Activated naive CD4-positive, alpha-beta T cell treated with anti-CD3 and anti-CD28 coated beads for 36 hours (primary cell): ENCODE results near the gene COP1. TPM values are rescaled to one million over a fixed set of nuclear protein-coding genes. Genes with fewer than 3 reads are reported as not detected.
A peak's percentile ranks its signal among the peaks of the same experiment; 100 is the strongest.
"Not testable (repeated sequence)": the region's sequence is repeated elsewhere in the genome, so short reads cannot be mapped to it uniquely, and the experiment has no call there.

ENCODE experiments used
- CTCF ChIA-PET: fragments of 350-600 bp; sonication (Branson Sonifier 250); formaldehyde crosslinking; loops from one replicate; lab custom pipeline; 2021; ENCODE audit warnings: antibody characterized with exemption; lab: Charles Lee
- DNase-seq: peaks from one replicate; pipeline ENCODE4 v3.0.0-alpha.2; 2020
- H3K27ac Mint-ChIP-seq: one replicate; pipeline ENCODE4 v1.8.0; 2021; ENCODE audit warnings: mild to moderate bottlenecking, mixed read lengths
- H3K27me3 Mint-ChIP-seq: one replicate; pipeline ENCODE4 v1.8.0; 2021; ENCODE audit warnings: low read depth, mixed read lengths
- H3K36me3 Mint-ChIP-seq: one replicate; pipeline ENCODE4 v1.8.0; 2021; ENCODE audit warnings: low read depth, mixed read lengths
- H3K4me1 Mint-ChIP-seq: one replicate; pipeline ENCODE4 v1.8.0; 2021; ENCODE audit warnings: low read depth, mixed read lengths
- H3K4me3 Mint-ChIP-seq: one replicate; pipeline ENCODE4 v1.8.0; 2021; ENCODE audit warnings: mild to moderate bottlenecking, moderate library complexity, mixed read lengths
- H3K9me3 Mint-ChIP-seq: one replicate; pipeline ENCODE4 v1.8.0; 2021; ENCODE audit warnings: mixed read lengths
- intact Hi-C: fragments of 100-400 bp; cut with micrococcal nuclease; formaldehyde crosslinking; loops from one replicate; pipeline ENCODE4 v1.15.1; 2023
- total RNA-seq, 2 experiments: library from RNA; stranded (reverse); gene quantifications; one replicate each; pipeline ENCODE4 v1.2.3, GENCODE V29; 2021

The COP1 gene
- 10 to 100 TPM; 37.4 to 37.6 TPM for total RNA-seq

DNA sequence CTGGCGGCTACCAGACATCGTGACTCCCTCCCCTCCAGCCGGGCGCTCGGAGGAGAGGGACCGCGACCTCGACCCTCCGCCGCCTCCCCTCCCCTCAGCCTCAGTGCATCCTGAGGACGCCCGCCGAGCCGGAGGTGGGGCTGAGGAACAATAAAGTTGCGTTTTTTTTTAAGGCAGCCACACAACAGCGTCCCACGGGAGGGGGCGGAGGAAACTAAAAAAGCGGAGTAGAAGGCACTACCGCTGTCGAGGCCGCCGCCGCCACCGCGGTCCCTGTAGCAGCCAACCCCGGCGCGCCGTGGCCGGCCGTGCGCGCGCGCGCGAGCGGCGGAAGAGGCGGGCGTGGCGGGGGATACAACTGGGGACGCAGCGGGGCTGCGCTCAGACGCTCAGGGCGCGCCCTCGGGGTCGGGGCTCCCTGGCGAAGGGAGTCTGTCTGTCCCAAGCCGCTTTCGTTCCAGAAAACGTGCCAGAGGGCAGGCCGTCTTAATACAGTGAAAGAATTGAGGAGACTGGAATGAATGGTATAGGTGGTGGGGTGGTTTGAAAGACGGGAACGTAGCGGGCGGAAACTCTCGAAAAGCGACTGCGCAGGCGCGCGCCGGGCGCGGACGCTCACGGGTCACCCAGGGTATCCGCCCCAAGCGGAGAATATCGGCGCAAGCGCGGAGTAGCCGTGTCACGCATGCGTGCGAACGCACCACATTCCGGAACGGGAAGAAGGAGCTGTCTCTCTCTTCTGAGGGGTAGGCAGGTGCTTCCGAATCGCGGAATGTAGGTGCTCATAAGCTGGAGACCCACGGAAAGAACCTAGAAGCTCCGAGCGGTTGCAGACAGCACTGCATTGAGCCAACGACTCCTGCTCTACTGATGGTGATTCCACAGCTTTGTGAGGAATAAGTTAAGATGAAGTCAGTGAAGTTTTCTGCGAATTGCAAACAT, at the start of gene COP1:
Gene COP1, minus strand, starts transcription at position 326 of the 942 bp plus-strand sequence. Its CDS starts 308 bp downstream, at position 18.
- Mint-ChIP-seq H3K27ac (peak within 1 kb of the TSS; percentile 98), H3K9me3 (no peaks in the 10 kb centered on the region)
- CTCF ChIA-PET, result no interaction called here

GRCh38 chr1:176252191-176252590, 45.1 kb upstream of the COP1 start:
- H3K27ac Mint-ChIP-seq, result no peak overlapping the region
- DNase-seq, result no peak
- H3K36me3 Mint-ChIP-seq, result no peaks in the 10 kb centered on the region
- intact Hi-C loops, result no loop called here
- H3K9me3 Mint-ChIP-seq, result no peaks in the 10 kb centered on the region
- H3K4me3 Mint-ChIP-seq, result no peak overlapping the region
- no peaks in the 10 kb centered on the region for H3K27me3 Mint-ChIP-seq
- CTCF ChIA-PET, result no interaction called here
- H3K4me1 Mint-ChIP-seq, result no peaks in the 10 kb centered on the region

More for the DNA sequence above, at the start of gene COP1:
- intact Hi-C loops, result loop anchor here (1.0 to 5.0 kb wide), 6 partner anchors 34 to 1208 kb away; partner anchors contain the start of genes CACYBP and MRPS14
- Mint-ChIP-seq H3K4me3 (peak within 1 kb of the TSS; percentile 98), H3K36me3 (peaks cover 21% of the 10 kb centered on the region), H3K27me3 (no peaks in the 10 kb centered on the region), H3K4me1 (peaks cover 30% of the 10 kb centered on the region)
- peak; percentile 97 for DNase-seq

DNA sequence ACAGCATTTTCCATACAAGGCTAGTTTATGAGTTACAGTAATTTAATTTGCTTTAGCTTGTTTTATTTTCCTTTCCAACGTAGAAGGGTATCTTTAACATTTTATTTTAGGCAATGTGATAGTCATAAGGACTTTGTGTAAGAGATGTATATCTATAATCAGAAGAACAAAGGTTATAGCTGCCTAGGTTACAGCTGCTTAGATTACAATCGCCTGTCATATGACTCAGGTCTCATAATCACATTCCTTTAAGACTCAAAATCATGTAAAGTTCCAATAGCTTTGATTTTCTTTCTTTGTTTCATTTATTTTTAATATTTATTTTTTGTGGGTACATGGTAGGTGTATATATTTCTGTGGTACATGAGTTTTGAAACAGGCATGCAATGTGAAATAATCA, 37.8 kb upstream of the COP1 start:
- H3K4me3 Mint-ChIP-seq, result no peak overlapping the region
- peaks cover 10% of the 10 kb centered on the region for H3K4me1 Mint-ChIP-seq
- H3K27me3 Mint-ChIP-seq, result peaks cover 14% of the 10 kb centered on the region
- no peaks in the 10 kb centered on the region for H3K9me3 Mint-ChIP-seq
- H3K27ac Mint-ChIP-seq, result no peak overlapping the region
- H3K36me3 Mint-ChIP-seq, result no peaks in the 10 kb centered on the region
- no peak for DNase-seq
- intact Hi-C loops, result loop anchor here (5.0 kb wide), 1 partner anchor 68 kb away; no protein-coding TSS in a partner anchor
- CTCF ChIA-PET, result no interaction called here

GRCh38 chr1:176243746-176244145, 36.7 kb upstream of the COP1 start:
- intact Hi-C loops, result loop anchor here (5.0 kb wide), 1 partner anchor 66 kb away; no protein-coding TSS in a partner anchor
- H3K9me3 Mint-ChIP-seq, result no peaks in the 10 kb centered on the region
- CTCF ChIA-PET, result no interaction called here
- no peaks in the 10 kb centered on the region for H3K36me3 Mint-ChIP-seq
- H3K27me3 Mint-ChIP-seq, result peaks cover 14% of the 10 kb centered on the region
- no peak overlapping the region for H3K27ac Mint-ChIP-seq
- DNase-seq, result no peak
- H3K4me3 Mint-ChIP-seq, result no peak overlapping the region
- peaks cover 10% of the 10 kb centered on the region for H3K4me1 Mint-ChIP-seq

GRCh38 chr1:176241385-176242015, 34.4 kb upstream of the COP1 start:
- Mint-ChIP-seq H3K4me1 (peaks cover 10% of the 10 kb centered on the region), H3K27ac (peak overlapping the region; percentile 61), H3K9me3 (no peaks in the 10 kb centered on the region), H3K4me3 (no peak overlapping the region), H3K36me3 (no peaks in the 10 kb centered on the region), H3K27me3 (peaks cover 13% of the 10 kb centered on the region)
- DNase-seq, result peak; percentile 65
- intact Hi-C loops, result loop anchor here (1.0 to 5.0 kb wide), 3 partner anchors 34 to 81 kb away; partner anchors contain the start of gene COP1
- CTCF ChIA-PET, result no interaction called here

- CTCF ChIA-PET, H3K36me3 Mint-ChIP-seq, H3K27ac Mint-ChIP-seq, DNase-seq, H3K4me1 Mint-ChIP-seq, H3K4me3 Mint-ChIP-seq, H3K27me3 Mint-ChIP-seq, intact Hi-C loops: not testable (repeated sequence)
- peaks cover 12% of the 10 kb centered on the region for H3K9me3 Mint-ChIP-seq
These were observed 26.6 kb upstream of the COP1 start for GRCh38 chr1:176233657-176234056.

GRCh38 chr1:176227579-176227978, 20.5 kb upstream of the COP1 start:
- Mint-ChIP-seq H3K36me3 (no peaks in the 10 kb centered on the region), H3K4me1 (no peaks in the 10 kb centered on the region), H3K9me3 (no peaks in the 10 kb centered on the region), H3K4me3 (no peak overlapping the region), H3K27me3 (no peaks in the 10 kb centered on the region), H3K27ac (no peak overlapping the region)
- no peak for DNase-seq
- CTCF ChIA-PET, result interaction anchor here (0.6 kb wide), 1 partner anchor 129 kb away, joined by 3 read pairs; no protein-coding TSS in a partner anchor
- intact Hi-C loops, result no loop called here

- CTCF ChIA-PET, result no interaction called here
- Mint-ChIP-seq H3K27ac (no peak overlapping the region), H3K36me3 (no peaks in the 10 kb centered on the region), H3K27me3 (peaks cover 2% of the 10 kb centered on the region), H3K4me1 (no peaks in the 10 kb centered on the region), H3K4me3 (no peak overlapping the region), H3K9me3 (no peaks in the 10 kb centered on the region)
- intact Hi-C loops, result no loop called here
- no peak for DNase-seq
These were observed 18.8 kb upstream of the COP1 start for GRCh38 chr1:176225911-176226310.

GRCh38 chr1:176225479-176225875, 18.4 kb upstream of the COP1 start:
- Mint-ChIP-seq H3K27me3 (peaks cover 2% of the 10 kb centered on the region), H3K27ac (no peak overlapping the region), H3K9me3 (no peaks in the 10 kb centered on the region), H3K4me1 (no peaks in the 10 kb centered on the region), H3K36me3 (no peaks in the 10 kb centered on the region), H3K4me3 (no peak overlapping the region)
- CTCF ChIA-PET, result interaction anchor here (1.4 kb wide), 1 partner anchor 150 kb away, joined by 3 read pairs; no protein-coding TSS in a partner anchor
- DNase-seq, result no peak
- intact Hi-C loops, result no loop called here

- H3K4me3 Mint-ChIP-seq, result no peak overlapping the region
- no peak for DNase-seq
- peaks cover 4% of the 10 kb centered on the region for H3K9me3 Mint-ChIP-seq
- intact Hi-C loops, result no loop called here
- no peaks in the 10 kb centered on the region for H3K36me3 Mint-ChIP-seq
- H3K4me1 Mint-ChIP-seq, result no peaks in the 10 kb centered on the region
- peaks cover 6% of the 10 kb centered on the region for H3K27me3 Mint-ChIP-seq
- H3K27ac Mint-ChIP-seq, result no peak overlapping the region
- CTCF ChIA-PET, result no interaction called here
These were observed 15.1 kb upstream of the COP1 start for GRCh38 chr1:176222196-176222595.

GRCh38 chr1:176220100-176220689, 13.1 kb upstream of the COP1 start:
- H3K4me1 Mint-ChIP-seq, result no peaks in the 10 kb centered on the region
- no peak overlapping the region for H3K4me3 Mint-ChIP-seq
- H3K9me3 Mint-ChIP-seq, result peaks cover 4% of the 10 kb centered on the region
- no peak for DNase-seq
- intact Hi-C loops, result no loop called here
- no peak overlapping the region for H3K27ac Mint-ChIP-seq
- peaks cover 14% of the 10 kb centered on the region for H3K27me3 Mint-ChIP-seq
- CTCF ChIA-PET, result no interaction called here
- no peaks in the 10 kb centered on the region for H3K36me3 Mint-ChIP-seq

- H3K27me3 Mint-ChIP-seq, result peaks cover 18% of the 10 kb centered on the region
- DNase-seq, result no peak
- CTCF ChIA-PET, result interaction anchor here (0.7 kb wide), 1 partner anchor 107 kb away, joined by 3 read pairs; no protein-coding TSS in a partner anchor
- H3K4me3 Mint-ChIP-seq, result no peak overlapping the region
- no peak overlapping the region for H3K27ac Mint-ChIP-seq
- no peaks in the 10 kb centered on the region for H3K4me1 Mint-ChIP-seq
- peaks cover 4% of the 10 kb centered on the region for H3K9me3 Mint-ChIP-seq
- no peaks in the 10 kb centered on the region for H3K36me3 Mint-ChIP-seq
- intact Hi-C loops, result no loop called here
These were observed 10.5 kb upstream of the COP1 start for GRCh38 chr1:176217461-176218099.
